Psoas muscle (tissue), 8 donors: ENCODE measurements around the gene ZHX3. TPM values are rescaled to one million over a fixed set of nuclear protein-coding genes. Genes with fewer than 3 reads are reported as not detected.

ENCODE experiments used
- ATAC-seq, 4 donors: fragments of 200-7000 bp; cut with Tn5 transposase; one replicate each; pipeline ENCODE4 v1.9.1; 2020; ENCODE audit warnings: moderate library complexity in 3 of 4, mild to moderate bottlenecking in 2 of 4
- DNase-seq, 2 donors: peaks; one replicate each; pipeline ENCODE4 v3.0.0-alpha.2; 2020
- H3K27ac ChIP-seq: fragments of 200-600 bp; one replicate; pipeline ENCODE4 v1.8.0; 2022
- H3K27me3 ChIP-seq, 3 donors: fragments of 200-600 bp in 1 of 3; one replicate each; pipeline versions ENCODE4 v1.6.1 to v1.8.0; 2013 to 2022; ENCODE audit warnings: low read length in 2 of 3, mild to moderate bottlenecking in 2 of 3, moderate library complexity in 1 of 3; ENCODE audit not compliant: insufficient read depth in 3 of 3
- H3K36me3 ChIP-seq, 2 donors: fragments of 200-600 bp in 1 of 2; one replicate each; pipeline versions ENCODE4 v1.6.1 to v1.8.0; 2013 to 2022; ENCODE audit warnings: low read depth in 1 of 2, mild to moderate bottlenecking in 1 of 2, moderate library complexity in 1 of 2; ENCODE audit not compliant: insufficient read depth in 1 of 2
- H3K4me1 ChIP-seq: fragments of 200-600 bp; one replicate; pipeline ENCODE4 v1.8.0; 2022
- H3K4me3 ChIP-seq: fragments of 200-600 bp; one replicate; pipeline ENCODE4 v1.8.0; 2022; ENCODE audit warnings: mild to moderate bottlenecking
- H3K9me3 ChIP-seq: fragments of 200-600 bp; one replicate; pipeline ENCODE4 v1.8.0; 2022
- CTCF ChIP-seq: fragments of 200-600 bp; IDR thresholded peaks from one replicate; pipeline ENCODE4 v1.8.0; 2022; ENCODE audit warnings: antibody characterized with exemption
- WGBS, 3 donors: extraction: QIAGEN DNeasy Blood & Tissue Kit; methylation state at CpG; one replicate each; pipeline versions ENCODE4 v1.1.6 to v1.1.7; 2013; 5-methylcytosine and 5-hydroxymethylcytosine counted together
- intact Hi-C, 2 donors: fragments of 100-400 bp; cut with DNase I; formaldehyde crosslinking; loops; one replicate each; pipeline versions ENCODE4 v1.11.0 to v1.14.2; 2022
- long read RNA-seq, 2 donors: library from polyadenylated mRNA; unstranded; transcript quantifications; one replicate each; pipeline ENCODE4 v2.0.0, GENCODE V29; 2021
- polyA plus RNA-seq, 3 donors: library from polyadenylated mRNA; stranded (reverse); fragments of 200-250 nt; gene quantifications; one replicate each; pipeline ENCODE4 v1.2.3, GENCODE V29; 2013
- total RNA-seq, 4 donors: library from RNA; stranded (reverse); fragmentation: NEBNext Ultra II Directional in 2 of 4; extraction: Animal tissue kit (Norgen Biotek cat#: 25700) in 2 of 4; gene quantifications; one replicate each; pipeline versions ENCODE4 v1.2.1 to v1.2.4, GENCODE V29; 2021 to 2023
- donor health status: healthy with polysubstance abuse.
- donor health status: DM: no; HTN: no; CAD: no; lungs with moderate emphysema.
- donor health status: Bipolar disorder and iron deficiency.
- donor health status: healthy.
- donor health status: DM: yes; HTN: yes; CAD: no.
- donor health status: DM: no; HTN: no; CAD: no.
- donor health status: DM: no; HTN: no; CAD: no.
- donor health status: DM: yes; HTN: yes; CAD: no.

Gene ZHX3
- total RNA-seq, result 10 to 100 TPM; 39.6 to 47.7 (median 45.2) TPM
- 10 to 100 TPM in 2 of 3 donors, 1 to 10 TPM in 1; 7.0 to 30.2 (median 10.5) TPM for polyA plus RNA-seq
- long read RNA-seq, donor 1, full-length matches to known transcripts, result 3 of 16 reads
- long read RNA-seq, donor 1, partial matches to known transcripts, result 6 of 16 reads
- long read RNA-seq, donor 1, other reads (novel, unspliced or antisense), result 7 of 16 reads
- long read RNA-seq, donor 2, full-length matches to known transcripts, result 4 of 29 reads
- long read RNA-seq, donor 2, partial matches to known transcripts, result 10 of 29 reads
- long read RNA-seq, donor 2, other reads (novel, unspliced or antisense), result 15 of 29 reads

DNA sequence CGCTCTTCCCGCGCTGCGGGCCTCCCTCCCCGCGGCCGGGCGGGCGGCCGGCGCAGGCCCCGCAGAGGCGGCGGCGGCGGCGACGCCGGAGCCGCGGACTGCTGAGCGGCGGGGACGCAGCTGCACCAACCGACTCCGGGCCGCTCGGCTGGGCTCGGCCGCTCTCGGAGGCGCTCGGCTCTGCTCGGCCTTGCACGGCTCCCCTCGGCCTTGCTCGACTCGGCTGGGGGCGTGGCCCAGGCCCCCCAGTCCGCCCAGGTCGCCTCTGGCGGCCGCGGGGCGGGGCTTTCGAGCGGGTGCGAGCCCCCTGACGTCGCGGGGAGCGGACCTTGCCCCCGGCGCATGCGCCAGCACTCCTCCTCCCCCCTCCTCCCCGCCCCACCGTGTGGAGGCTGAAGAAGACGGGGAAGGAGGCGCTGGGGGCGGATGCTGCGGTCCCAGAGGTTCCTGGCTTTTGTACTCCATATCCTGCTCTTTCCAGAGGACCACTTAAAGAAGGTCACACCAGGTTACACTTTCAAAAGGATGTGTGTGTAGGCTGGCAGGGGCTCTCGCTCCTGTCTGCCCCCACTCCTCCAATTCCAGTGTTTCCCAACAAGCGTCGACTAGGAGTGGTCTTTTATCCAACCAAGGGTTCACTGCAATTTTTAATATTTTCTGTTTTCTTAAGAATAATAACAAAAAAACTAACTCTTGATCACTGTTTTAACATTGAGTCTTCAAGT is at the start of gene ZHX3:
ZHX3 (minus strand) TSS at position 186 of the 725 bp plus-strand sequence. CDS start 112,815 bp downstream, outside the sequence.
- peaks cover 41% of the 10 kb centered on the region for H3K4me1 ChIP-seq
- TF ChIP-seq CTCF, result no peak
- no peaks in the 10 kb centered on the region for H3K36me3 ChIP-seq
- intact Hi-C loops, result loop anchor here in 1 of 2 donors (5.0 kb wide), 2 partner anchors 70 to 85 kb away; no protein-coding TSS in a partner anchor
- H3K27me3 ChIP-seq, result no peaks in the 10 kb centered on the region
- peak; percentile 94 to 97 (median 95) for ATAC-seq
- DNase-seq, result peak; percentile 98 to 99
- peak within 1 kb of the TSS; percentile 89 for H3K4me3 ChIP-seq
- peak within 1 kb of the TSS; percentile 95 for H3K27ac ChIP-seq
- 1% methylated on average over 15 to 64 of the region's 64 CpGs for WGBS, 3 donors
- no peaks in the 10 kb centered on the region for H3K9me3 ChIP-seq

DNA sequence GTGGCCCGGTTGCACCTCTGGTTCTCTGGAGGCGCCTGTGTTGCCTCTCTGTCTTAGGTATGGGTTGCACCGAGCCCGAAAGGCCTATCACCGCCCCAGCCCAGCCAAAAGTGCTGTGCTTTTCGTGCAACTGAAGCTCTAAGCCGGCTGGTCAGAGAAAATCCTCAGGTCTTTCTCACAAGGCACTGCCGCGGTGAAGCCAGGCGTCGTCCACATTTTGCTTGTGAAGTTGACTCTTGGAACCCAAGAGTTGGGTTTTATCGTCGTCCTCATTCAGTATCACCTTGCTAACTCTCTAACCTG is 49.8 kb upstream of the ZHX3 start:
- H3K36me3 ChIP-seq, result no peaks in the 10 kb centered on the region
- H3K4me3 ChIP-seq, result no peak overlapping the region
- ATAC-seq, result no peak
- 85 to 92% (median 90%) methylated on average over 13 of the region's 13 CpGs for WGBS, 3 donors
- no peak overlapping the region for H3K27ac ChIP-seq
- intact Hi-C loops, result no loop called here
- no peak for TF ChIP-seq CTCF
- no peaks in the 10 kb centered on the region for H3K9me3 ChIP-seq
- peaks cover 0 to 29% (median 14%) of the 10 kb centered on the region in 3 donors for H3K27me3 ChIP-seq
- no peak for DNase-seq
- peaks cover 2% of the 10 kb centered on the region for H3K4me1 ChIP-seq

DNA sequence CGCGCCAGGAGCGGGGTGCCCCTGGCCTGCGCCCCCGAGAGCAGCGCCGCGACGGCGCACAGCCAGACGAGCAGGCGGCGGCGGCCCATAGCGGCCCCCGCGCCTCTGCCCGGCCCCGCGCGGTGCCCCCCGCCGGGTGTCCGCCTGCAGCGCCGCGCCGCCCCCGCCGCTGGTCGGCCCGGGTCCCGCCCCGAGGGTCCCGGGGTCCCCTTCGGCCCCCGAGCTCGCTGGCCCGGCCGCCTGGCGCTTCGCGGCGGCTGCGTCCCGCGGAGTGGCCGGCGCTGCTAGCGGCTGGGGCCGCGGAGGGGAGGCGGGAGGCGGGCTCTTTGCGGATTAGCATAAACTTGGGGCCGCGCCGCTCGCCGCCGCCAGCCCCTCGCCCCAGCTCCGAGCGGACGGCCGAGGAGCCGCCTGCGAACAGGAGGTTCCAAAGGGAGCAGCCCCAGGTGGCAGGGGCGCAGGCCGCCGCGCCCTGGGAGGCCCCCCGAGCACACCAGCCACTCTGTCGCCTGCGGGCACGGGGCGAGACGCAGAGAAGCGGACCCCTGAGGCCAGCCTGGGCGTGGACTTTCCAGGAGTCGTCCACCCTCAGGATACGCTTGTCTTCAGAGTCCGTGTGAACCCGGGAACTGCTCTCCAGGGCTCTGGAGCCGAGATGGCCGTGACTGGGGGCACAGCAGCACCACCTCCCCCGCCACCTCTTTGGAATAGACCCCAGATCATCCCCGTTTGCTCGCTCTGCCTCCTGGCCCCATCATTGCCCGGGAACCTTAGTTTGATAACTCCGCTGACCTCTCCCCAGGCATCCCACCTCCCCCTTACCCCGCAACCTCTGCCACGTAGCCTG is 49.2 kb upstream of the ZHX3 start, which contains the start of gene EMILIN3:
EMILIN3 (minus strand) TSS at position 273 of the 847 bp plus-strand sequence; CDS start at position 89, 184 bp downstream.
- Histone ChIP-seq H3K4me3 (peak within 1 kb of the TSS; percentile 53), H3K36me3 (no peaks in the 10 kb centered on the region), H3K4me1 (peaks cover 5% of the 10 kb centered on the region), H3K9me3 (no peaks in the 10 kb centered on the region), H3K27ac (no peak within 1 kb of the TSS), H3K27me3 (peaks cover 0 to 29% (median 14%) of the 10 kb centered on the region in 3 donors)
- no peak for TF ChIP-seq CTCF
- DNase-seq (no peak), ATAC-seq (no peak)
- WGBS, 3 donors, result 9 to 21% (median 20%) methylated on average over 36 to 93 of the region's 93 CpGs
- intact Hi-C loops, result no loop called here

- Histone ChIP-seq H3K27me3 (peaks cover 0 to 29% (median 14%) of the 10 kb centered on the region in 3 donors), H3K4me3 (peak overlapping the region; percentile 53), H3K36me3 (no peaks in the 10 kb centered on the region), H3K9me3 (no peaks in the 10 kb centered on the region), H3K4me1 (peaks cover 9% of the 10 kb centered on the region), H3K27ac (no peak overlapping the region)
- 3 to 6% (median 4%) methylated on average over 30 to 76 of the region's 76 CpGs for WGBS, 3 donors
- ATAC-seq (peak in 1 of 4 donors; percentile 19), DNase-seq (no peak)
- TF ChIP-seq CTCF, result no peak
- intact Hi-C loops, result no loop called here
Observed at GRCh38 chr20:41365777-41366545, 48.4 kb upstream of the ZHX3 start.
